ENCODE measurements around the gene EPAS1. TPM values are rescaled to one million over a fixed set of nuclear protein-coding genes. Genes with fewer than 3 reads are reported as not detected.

Gene EPAS1
- total RNA-seq, 1 experiment from 2014 or later, result 17.3 TPM

- H3K27me3 ChIP-seq, result no peaks in the 10 kb centered on the region
- H3K27ac ChIP-seq, result no peak overlapping the region
- H3K4me1 ChIP-seq, result peaks cover 14% of the 10 kb centered on the region
- no peak overlapping the region for H3K4me3 ChIP-seq
- no peak for DNase-seq
- H3K9me3 ChIP-seq (replicated peaks), result no peaks in the 10 kb centered on the region
- no peaks in the 10 kb centered on the region for H3K36me3 ChIP-seq
Measured at GRCh38 chr2:46407852-46408455, 110.7 kb downstream of the EPAS1 start.

DNA sequence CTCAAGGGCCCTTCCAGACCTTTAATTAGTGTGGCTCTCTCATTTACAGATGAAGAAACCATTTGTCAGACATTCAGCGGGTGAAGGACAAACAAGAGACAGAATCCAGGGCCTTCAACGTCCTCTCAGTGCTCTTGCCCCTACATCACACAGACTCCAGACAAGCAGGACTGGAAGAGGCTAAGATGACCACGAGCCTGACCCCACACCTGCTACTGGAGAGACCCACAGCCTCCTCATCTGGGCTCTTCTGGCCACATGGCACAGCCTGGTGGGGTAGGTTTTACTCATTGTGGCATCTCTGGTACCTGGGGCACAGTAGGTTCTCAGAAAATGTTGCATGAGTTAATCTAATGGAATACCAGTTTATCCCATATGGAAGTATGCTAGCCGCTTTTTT lies 112.5 kb downstream of the EPAS1 start:
- Histone ChIP-seq H3K27ac (no peak overlapping the region), H3K4me1 (peaks cover 14% of the 10 kb centered on the region), H3K4me3 (no peak overlapping the region), H3K9me3 (replicated peaks) (no peaks in the 10 kb centered on the region), H3K36me3 (no peaks in the 10 kb centered on the region), H3K27me3 (no peaks in the 10 kb centered on the region)
- DNase-seq, result no peak

- Histone ChIP-seq H3K36me3 (no peaks in the 10 kb centered on the region), H3K27me3 (no peaks in the 10 kb centered on the region), H3K4me1 (peaks cover 14% of the 10 kb centered on the region), H3K9me3 (replicated peaks) (0 out of 2 replicates have a peak, but pooled peaks cover 2% of the 10 kb centered on the region), H3K27ac (no peak overlapping the region), H3K4me3 (no peak overlapping the region)
- DNase-seq, result no peak
Measured at GRCh38 chr2:46410273-46411244, 113.4 kb downstream of the EPAS1 start.

DNA sequence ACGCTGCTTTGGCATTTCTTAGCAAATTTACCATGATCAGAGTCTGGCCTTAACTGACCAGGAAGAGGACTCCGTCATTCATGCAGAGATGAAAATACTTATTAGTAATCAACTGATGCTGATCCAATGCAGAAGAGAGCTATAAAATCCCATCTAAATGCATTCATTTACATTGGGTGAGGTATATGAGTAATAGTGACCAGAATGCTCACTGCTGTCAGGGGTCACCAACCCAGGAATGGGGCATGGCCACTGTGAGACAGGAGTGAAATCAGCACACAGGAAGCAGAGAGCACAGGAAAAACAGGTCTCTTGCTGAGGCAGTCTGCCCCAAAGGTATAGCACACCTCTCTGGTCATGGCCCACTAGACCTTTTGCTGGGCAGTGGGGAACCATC lies 114.0 kb downstream of the EPAS1 start:
- no peak for DNase-seq
- H3K4me3 ChIP-seq, result no peak overlapping the region
- no peaks in the 10 kb centered on the region for H3K27me3 ChIP-seq
- H3K36me3 ChIP-seq, result no peaks in the 10 kb centered on the region
- peaks cover 14% of the 10 kb centered on the region for H3K4me1 ChIP-seq
- peaks cover 7% of the 10 kb centered on the region for H3K9me3 ChIP-seq (replicated peaks)
- no peak overlapping the region for H3K27ac ChIP-seq

- H3K27me3 ChIP-seq, result no peaks in the 10 kb centered on the region
- no peaks in the 10 kb centered on the region for H3K36me3 ChIP-seq
- H3K27ac ChIP-seq, result no peak overlapping the region
- H3K4me3 ChIP-seq, result no peak overlapping the region
- peak; percentile 86 to 94 for DNase-seq
- H3K4me1 ChIP-seq, result peaks cover 14% of the 10 kb centered on the region
- peaks cover 11% of the 10 kb centered on the region for H3K9me3 ChIP-seq (replicated peaks)
Measured at GRCh38 chr2:46411985-46412384, 114.8 kb downstream of the EPAS1 start.

- Histone ChIP-seq H3K4me1 (peaks cover 14% of the 10 kb centered on the region), H3K27ac (no peak overlapping the region), H3K36me3 (no peaks in the 10 kb centered on the region), H3K27me3 (no peaks in the 10 kb centered on the region), H3K9me3 (replicated peaks) (peaks cover 16% of the 10 kb centered on the region), H3K4me3 (no peak overlapping the region)
- no peak for DNase-seq
Measured at GRCh38 chr2:46413111-46413510, 115.9 kb downstream of the EPAS1 start.

- H3K9me3 ChIP-seq (replicated peaks), result peaks cover 16% of the 10 kb centered on the region
- H3K36me3 ChIP-seq, result no peaks in the 10 kb centered on the region
- H3K4me1 ChIP-seq, result peaks cover 14% of the 10 kb centered on the region
Measured at GRCh38 chr2:46413631-46414030, 116.4 kb downstream of the EPAS1 start.

DNA sequence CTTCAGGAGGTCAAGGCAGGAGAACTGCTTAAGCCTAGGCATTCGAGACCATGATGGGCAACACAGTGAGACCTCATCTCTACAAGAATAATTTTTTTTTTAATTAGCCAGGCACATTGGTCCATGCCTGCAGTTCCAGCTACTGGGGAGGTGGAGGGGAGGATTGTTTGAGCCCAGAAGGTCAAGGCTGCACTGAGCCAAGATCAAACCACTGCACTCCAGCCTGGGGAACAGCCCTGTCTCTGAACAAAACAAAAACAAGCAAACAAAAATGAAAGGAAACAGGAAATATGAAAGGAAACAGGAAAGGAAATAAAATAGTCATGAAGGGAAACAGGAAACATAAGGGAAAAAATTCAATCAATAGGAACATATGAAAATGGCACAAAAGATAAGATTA lies 117.5 kb downstream of the EPAS1 start:
- DNase-seq, result no peak
- Histone ChIP-seq H3K4me3 (no peak overlapping the region), H3K9me3 (replicated peaks) (peaks cover 18% of the 10 kb centered on the region), H3K36me3 (no peaks in the 10 kb centered on the region), H3K4me1 (peaks cover 14% of the 10 kb centered on the region), H3K27ac (no peak overlapping the region), H3K27me3 (no peaks in the 10 kb centered on the region)

More at GRCh38 chr2:46413631-46414030, 116.4 kb downstream of the EPAS1 start:
- Histone ChIP-seq H3K27ac (no peak overlapping the region), H3K27me3 (no peaks in the 10 kb centered on the region), H3K4me3 (no peak overlapping the region)
- no peak for DNase-seq

- Histone ChIP-seq H3K27ac (no peak overlapping the region), H3K9me3 (replicated peaks) (peaks cover 21% of the 10 kb centered on the region), H3K36me3 (no peaks in the 10 kb centered on the region), H3K4me1 (peaks cover 10% of the 10 kb centered on the region), H3K4me3 (no peak overlapping the region), H3K27me3 (no peaks in the 10 kb centered on the region)
- no peak for DNase-seq
Measured at GRCh38 chr2:46416280-46416679, 119.1 kb downstream of the EPAS1 start.

GRCh38 chr2:46416739-46417403 lies 119.7 kb downstream of the EPAS1 start:
- H3K9me3 ChIP-seq (replicated peaks), result peaks cover 24% of the 10 kb centered on the region
- no peak overlapping the region for H3K4me3 ChIP-seq
- peaks cover 4% of the 10 kb centered on the region for H3K4me1 ChIP-seq
- no peaks in the 10 kb centered on the region for H3K27me3 ChIP-seq
- no peak for DNase-seq
- no peak overlapping the region for H3K27ac ChIP-seq
- H3K36me3 ChIP-seq, result no peaks in the 10 kb centered on the region

DNA sequence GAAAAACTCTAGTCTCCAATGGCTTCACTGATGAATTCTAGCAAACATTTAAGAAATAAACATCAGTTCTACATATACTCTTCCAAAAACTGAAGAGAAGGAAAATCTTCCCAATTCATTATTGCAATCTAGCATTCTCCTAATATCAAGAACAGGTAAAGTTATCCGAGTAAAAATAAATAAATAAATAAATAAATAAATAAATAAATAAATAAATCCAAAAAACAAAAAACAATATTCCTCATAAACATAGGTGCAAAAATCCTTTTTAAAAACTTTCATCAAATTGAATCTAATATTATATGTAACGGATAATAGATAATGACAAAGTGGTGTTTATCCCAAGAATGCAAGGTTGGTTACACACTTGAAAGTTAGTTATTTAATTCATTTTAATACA lies 123.7 kb downstream of the EPAS1 start:
- Histone ChIP-seq H3K4me1 (0 out of 2 replicates have a peak, but pooled peaks cover 3% of the 10 kb centered on the region), H3K36me3 (no peaks in the 10 kb centered on the region), H3K4me3 (no peak overlapping the region), H3K27ac (no peak overlapping the region), H3K9me3 (replicated peaks) (peaks cover 22% of the 10 kb centered on the region), H3K27me3 (no peaks in the 10 kb centered on the region)
- no peak for DNase-seq

DNA sequence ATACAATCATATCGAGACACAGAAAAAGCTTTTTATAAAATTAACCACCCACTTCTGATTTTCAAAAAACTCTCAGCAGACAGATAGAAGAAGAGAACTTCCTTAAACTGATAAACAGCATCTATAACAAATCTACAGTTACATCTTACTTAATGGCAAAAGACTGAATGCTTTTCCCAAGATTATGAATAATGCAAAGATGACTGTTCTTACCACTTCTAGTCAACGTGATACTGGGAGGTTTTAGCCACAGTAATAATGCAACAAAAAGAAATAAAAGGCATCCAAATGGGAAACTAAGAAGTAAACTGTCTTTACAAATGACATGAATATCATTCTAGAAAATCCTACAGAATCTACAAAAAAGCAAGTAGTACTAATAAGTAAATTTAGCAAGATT lies 124.2 kb downstream of the EPAS1 start:
- H3K27me3 ChIP-seq, result no peaks in the 10 kb centered on the region
- H3K4me3 ChIP-seq, result no peak overlapping the region
- no peak overlapping the region for H3K27ac ChIP-seq
- H3K4me1 ChIP-seq, result 0 out of 2 replicates have a peak, but pooled peaks cover 3% of the 10 kb centered on the region
- peaks cover 18% of the 10 kb centered on the region for H3K9me3 ChIP-seq (replicated peaks)
- DNase-seq, result no peak
- H3K36me3 ChIP-seq, result no peaks in the 10 kb centered on the region

DNA sequence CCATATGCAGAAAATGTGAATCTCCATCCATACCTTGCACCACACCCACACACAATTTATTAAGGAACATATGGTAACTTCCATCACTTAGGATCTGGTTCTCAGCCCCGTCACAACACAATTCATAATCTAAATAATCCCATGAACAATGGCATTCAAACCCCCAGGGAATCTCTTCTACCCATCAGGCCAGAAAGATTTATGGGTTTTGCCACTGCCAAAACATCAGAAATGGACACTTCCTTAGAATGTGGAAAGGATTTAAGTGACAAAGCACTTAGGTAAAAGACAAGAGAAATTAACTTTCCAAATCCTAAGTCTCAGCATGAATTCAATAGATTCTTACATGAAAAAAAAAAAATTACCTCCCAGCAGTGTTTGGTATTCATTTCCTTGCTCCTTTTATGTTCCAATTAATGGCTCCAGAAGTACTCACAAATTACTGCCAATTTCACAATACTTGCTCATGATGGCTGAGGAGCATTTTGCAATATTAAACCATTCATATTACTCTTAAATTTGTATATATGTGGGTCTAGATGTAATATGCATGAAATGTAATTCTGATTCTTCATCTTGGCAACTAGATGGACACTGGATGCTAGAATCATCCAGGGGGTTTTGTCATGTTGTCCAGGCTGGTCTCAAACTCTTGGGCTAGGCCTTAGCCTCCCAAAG lies 125.6 kb downstream of the EPAS1 start:
- 0 out of 2 replicates have a peak, but pooled peaks cover 3% of the 10 kb centered on the region for H3K4me1 ChIP-seq
- H3K9me3 ChIP-seq (replicated peaks), result 0 out of 2 replicates have a peak, but pooled peaks cover 14% of the 10 kb centered on the region
- no peak for DNase-seq
- no peaks in the 10 kb centered on the region for H3K36me3 ChIP-seq
- no peak overlapping the region for H3K27ac ChIP-seq
- H3K27me3 ChIP-seq, result no peaks in the 10 kb centered on the region
- no peak overlapping the region for H3K4me3 ChIP-seq

DNA sequence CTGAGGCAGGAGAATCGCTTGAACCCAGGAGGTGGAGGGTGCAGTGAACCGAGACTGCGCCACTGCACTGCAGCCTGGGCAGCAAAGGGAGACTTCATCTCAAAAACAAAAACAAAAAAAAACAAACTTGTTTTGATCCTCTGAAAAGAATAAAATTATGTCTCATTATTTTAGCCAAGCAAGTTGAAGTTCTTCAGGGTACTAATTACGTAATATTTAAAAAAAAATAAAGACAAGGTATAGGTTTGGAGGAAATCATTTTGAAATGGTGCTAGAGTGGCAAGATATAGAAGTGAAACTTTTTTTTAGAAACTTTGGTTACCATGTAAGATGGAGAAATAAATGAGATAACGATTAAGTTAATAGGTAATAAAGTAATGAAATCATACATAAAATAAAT lies 127.7 kb downstream of the EPAS1 start:
- no peak for DNase-seq
- Histone ChIP-seq H3K27ac (no peak overlapping the region), H3K27me3 (no peaks in the 10 kb centered on the region), H3K4me3 (no peak overlapping the region), H3K4me1 (0 out of 2 replicates have a peak, but pooled peaks cover 3% of the 10 kb centered on the region), H3K9me3 (replicated peaks) (0 out of 2 replicates have a peak, but pooled peaks cover 10% of the 10 kb centered on the region), H3K36me3 (no peaks in the 10 kb centered on the region)
